ENCODE results near the gene ZIC3. TPM values are rescaled to one million over a fixed set of nuclear protein-coding genes. Genes with fewer than 3 reads are reported as not detected.

ZIC3 gene
- total and polyA plus RNA-seq, 9 donors: 0.04 TPM; not detected in 8

DNA sequence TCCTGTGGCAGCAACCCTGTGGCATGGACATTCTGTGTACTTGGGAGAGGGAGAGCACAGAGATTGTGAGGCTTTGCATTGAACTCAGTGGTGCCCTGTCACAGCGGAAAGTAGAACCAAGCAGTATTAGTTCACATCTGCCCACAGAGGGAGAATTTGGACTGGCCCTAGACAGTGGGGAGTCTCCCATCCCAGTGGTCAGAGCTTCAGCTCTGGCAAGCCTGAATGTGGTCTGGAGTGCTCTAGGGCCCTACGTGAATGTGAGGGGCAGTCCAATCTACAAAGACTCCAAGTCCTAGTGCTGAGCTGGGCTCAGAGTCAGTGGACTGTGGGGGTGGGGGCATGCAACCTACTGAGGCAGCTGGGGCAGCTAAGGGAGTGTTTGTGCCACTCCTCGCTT is 34.8 kb downstream of the ZIC3 start:
- Histone ChIP-seq H3K4me1 (ENCODE audit: insufficient read depth) (no peaks in the 10 kb centered on the region), H3K9me3 (no peaks in the 10 kb centered on the region), H3K27me3 (no peaks in the 10 kb centered on the region), H3K36me3 (no peaks in the 10 kb centered on the region), H3K4me3 (no peak overlapping the region), H3K27ac (no peak overlapping the region)
- intact Hi-C loops (cut with DNase I): no loop called here
- 81 to 90% (median 82%) methylated on average over 3 of the region's 3 CpGs for WGBS, 3 donors
- TF ChIP-seq EP300 (IDR thresholded peaks at IDR 0.05) (no peak), POLR2A (IDR thresholded peaks at IDR 0.05) (no peak)
- TF ChIP-seq, protein P1, sequence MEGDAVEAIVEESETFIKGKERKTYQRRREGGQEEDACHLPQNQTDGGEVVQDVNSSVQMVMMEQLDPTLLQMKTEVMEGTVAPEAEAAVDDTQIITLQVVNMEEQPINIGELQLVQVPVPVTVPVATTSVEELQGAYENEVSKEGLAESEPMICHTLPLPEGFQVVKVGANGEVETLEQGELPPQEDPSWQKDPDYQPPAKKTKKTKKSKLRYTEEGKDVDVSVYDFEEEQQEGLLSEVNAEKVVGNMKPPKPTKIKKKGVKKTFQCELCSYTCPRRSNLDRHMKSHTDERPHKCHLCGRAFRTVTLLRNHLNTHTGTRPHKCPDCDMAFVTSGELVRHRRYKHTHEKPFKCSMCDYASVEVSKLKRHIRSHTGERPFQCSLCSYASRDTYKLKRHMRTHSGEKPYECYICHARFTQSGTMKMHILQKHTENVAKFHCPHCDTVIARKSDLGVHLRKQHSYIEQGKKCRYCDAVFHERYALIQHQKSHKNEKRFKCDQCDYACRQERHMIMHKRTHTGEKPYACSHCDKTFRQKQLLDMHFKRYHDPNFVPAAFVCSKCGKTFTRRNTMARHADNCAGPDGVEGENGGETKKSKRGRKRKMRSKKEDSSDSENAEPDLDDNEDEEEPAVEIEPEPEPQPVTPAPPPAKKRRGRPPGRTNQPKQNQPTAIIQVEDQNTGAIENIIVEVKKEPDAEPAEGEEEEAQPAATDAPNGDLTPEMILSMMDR (IDR thresholded peaks at IDR 0.05): no peak
- no peak for DNase-seq

Small RNA genes lying within 50 kb of the gene (small RNA-seq; reads per million reads assigned to genes)
- not detected for gene RN7SL325P
